AG09319 (cell line): Measurements from ENCODE around the gene ASB3.
"Not testable (repeated sequence)": the region's sequence is repeated elsewhere in the genome, so short reads cannot be mapped to it uniquely, and the experiment has no call there.

Source experiments
- DNase-seq: peaks from one replicate; pipeline ENCODE4 v3.0.0-alpha.2; 2010; ENCODE audit warnings: low read depth; ENCODE audit errors: extremely low read depth
- CTCF ChIP-seq: IDR thresholded peaks from 2 replicates; pipeline ENCODE4 v1.5.1; 2011; ENCODE audit warnings: low read depth, mild to moderate bottlenecking, inconsistent platforms, low read length, moderate library complexity

ASB3 gene

GRCh38 chr2:53727921-53728320, 58.8 kb downstream of the ASB3 start:
- no peak for DNase-seq
- no peak for TF ChIP-seq CTCF

- no peak for TF ChIP-seq CTCF
- no peak for DNase-seq
These were observed 61.1 kb downstream of the ASB3 start for GRCh38 chr2:53725662-53726061.

- peak; percentile 36 for DNase-seq
- no peak for TF ChIP-seq CTCF
These were observed 62.2 kb downstream of the ASB3 start for GRCh38 chr2:53724536-53724935.

- DNase-seq, result not testable (repeated sequence)
These were observed 65.8 kb downstream of the ASB3 start for GRCh38 chr2:53720944-53721343.

GRCh38 chr2:53715568-53715967, 71.2 kb downstream of the ASB3 start:
- no peak for DNase-seq

GRCh38 chr2:53711271-53711780, 75.4 kb downstream of the ASB3 start:
- TF ChIP-seq CTCF, result no peak
- DNase-seq, result no peak

More at GRCh38 chr2:53715568-53715967, 71.2 kb downstream of the ASB3 start:
- TF ChIP-seq CTCF, result peak; percentile 40

- no peak for TF ChIP-seq CTCF
- DNase-seq, result no peak
These were observed 77.8 kb downstream of the ASB3 start for GRCh38 chr2:53708988-53709387.

- TF ChIP-seq CTCF, result no peak
- DNase-seq, result no peak
These were observed 85.5 kb downstream of the ASB3 start for GRCh38 chr2:53701221-53701620.
